Smooth muscle cell (in vitro differentiated cells): ENCODE measurements around the gene BTK. TPM values are rescaled to one million over a fixed set of nuclear protein-coding genes. Genes with fewer than 3 reads are reported as not detected.

ENCODE experiments used
- DNase-seq: peaks from one replicate; lab custom pipeline; 2025; ENCODE audit not compliant: unreplicated experiment; lab: John Stamatoyannopoulos, UW
- H2AFZ ChIP-seq: fragments of 200-600 bp; sonication (generic); 2 replicates; pipeline ENCODE4 v1.6.0; 2016; ENCODE audit warnings: antibody characterized with exemption, low read depth, mild to moderate bottlenecking
- H3F3A ChIP-seq: fragments of 200-600 bp; sonication (generic); 2 replicates; pipeline ENCODE4 v1.6.0; 2017; ENCODE audit warnings: antibody characterized with exemption, low read depth
- H3K27ac ChIP-seq: fragments of 200-600 bp; sonication (generic); 2 replicates; pipeline ENCODE4 v1.5.1; 2016; ENCODE audit warnings: low read depth, mild to moderate bottlenecking
- H3K27me3 ChIP-seq: fragments of 200-600 bp; sonication (generic); 2 replicates; pipeline ENCODE4 v1.6.1; 2016; ENCODE audit warnings: low read depth, mild to moderate bottlenecking
- H3K36me3 ChIP-seq: fragments of 200-600 bp; sonication (generic); 2 replicates; pipeline ENCODE4 v1.5.1; 2016; ENCODE audit warnings: low read depth
- H3K4me1 ChIP-seq: fragments of 200-600 bp; sonication (generic); 2 replicates; pipeline ENCODE4 v1.5.1; 2016; ENCODE audit warnings: low read depth
- H3K4me2 ChIP-seq: fragments of 200-600 bp; sonication (generic); 2 replicates; pipeline ENCODE4 v1.6.0; 2016; ENCODE audit warnings: mild to moderate bottlenecking
- H3K4me3 ChIP-seq: fragments of 200-600 bp; sonication (generic); 2 replicates; pipeline ENCODE4 v1.5.1; 2016; ENCODE audit warnings: mild to moderate bottlenecking
- H3K79me2 ChIP-seq: fragments of 200-600 bp; sonication (generic); 2 replicates; pipeline ENCODE4 v1.6.0; 2016; ENCODE audit warnings: low read depth, mild to moderate bottlenecking
- H3K9ac ChIP-seq: fragments of 200-600 bp; sonication (generic); 2 replicates; pipeline ENCODE4 v1.6.0; 2016; ENCODE audit warnings: low read depth
- H3K9me3 ChIP-seq: fragments of 200-600 bp; sonication (generic); replicated peaks from 2 replicates; pipeline ENCODE4 v1.5.1; 2016; ENCODE audit warnings: low read depth
- H4K20me1 ChIP-seq: fragments of 200-600 bp; sonication (generic); 2 replicates; pipeline ENCODE4 v1.6.0; 2016; ENCODE audit warnings: low read depth
- CTCF ChIP-seq: fragments of 200-600 bp; sonication (generic); IDR thresholded peaks from 2 replicates; pipeline ENCODE4 v1.5.1; 2017; ENCODE audit warnings: borderline replicate concordance, mild to moderate bottlenecking, antibody characterized with exemption; ENCODE audit not compliant: insufficient read depth, poor library complexity, severe bottlenecking
- WGBS: methylation state at CpG from one replicate; pipeline ENCODE4 v1.1.7; 2016; ENCODE audit warnings: low lambda C conversion rate; 5-methylcytosine and 5-hydroxymethylcytosine counted together
- polyA plus RNA-seq: library from polyadenylated mRNA; unstranded; fragments of >200 nt; fragmentation: Nextera tagmentation; extraction: Ambion mirVana; gene quantifications from 2 replicates; pipeline ENCODE4 v1.2.1, GENCODE V29; 2016
- total RNA-seq: library from RNA; depleted of rRNA; stranded (reverse); fragments of >200 nt; gene quantifications from 2 replicates; pipeline ENCODE4 v1.2.3, GENCODE V29; 2014

The BTK gene
- total and polyA plus RNA-seq, 2 experiments from 2014 or later: 0.72 TPM; not detected in 1

- no peaks in the 10 kb centered on the region for H4K20me1 ChIP-seq
- no peak for TF ChIP-seq CTCF
- H2AFZ ChIP-seq: no peak overlapping the region
- no peaks in the 10 kb centered on the region for H3K36me3 ChIP-seq
- no peaks in the 10 kb centered on the region for H3K9me3 ChIP-seq
- DNase-seq: no peak
- H3K4me2 ChIP-seq: no peak overlapping the region
- H3F3A ChIP-seq: no peaks in the 10 kb centered on the region
- WGBS: 53% methylated on average over 3 of the region's 3 CpGs
- H3K27me3 ChIP-seq: no peaks in the 10 kb centered on the region
- H3K27ac ChIP-seq: no peak overlapping the region
- no peak overlapping the region for H3K9ac ChIP-seq
- H3K79me2 ChIP-seq: no peaks in the 10 kb centered on the region
- H3K4me1 ChIP-seq: no peaks in the 10 kb centered on the region
- no peak overlapping the region for H3K4me3 ChIP-seq
Observed at GRCh38 chrX:101370888-101371504, 15.0 kb downstream of the BTK start.

- no peak overlapping the region for H3K9ac ChIP-seq
- H3F3A ChIP-seq: no peaks in the 10 kb centered on the region
- TF ChIP-seq CTCF: no peak
- H3K27ac ChIP-seq: no peak overlapping the region
- H3K9me3 ChIP-seq: no peaks in the 10 kb centered on the region
- no peaks in the 10 kb centered on the region for H3K4me1 ChIP-seq
- no peak overlapping the region for H2AFZ ChIP-seq
- no peak overlapping the region for H3K4me2 ChIP-seq
- DNase-seq: no peak
- 74% methylated on average over 6 of the region's 6 CpGs for WGBS
- H4K20me1 ChIP-seq: no peaks in the 10 kb centered on the region
- no peaks in the 10 kb centered on the region for H3K27me3 ChIP-seq
- H3K79me2 ChIP-seq: no peaks in the 10 kb centered on the region
- H3K4me3 ChIP-seq: no peak overlapping the region
- H3K36me3 ChIP-seq: no peaks in the 10 kb centered on the region
Observed at GRCh38 chrX:101369687-101370086, 16.3 kb downstream of the BTK start.

GRCh38 chrX:101368800-101369199, 17.2 kb downstream of the BTK start:
- no peak for DNase-seq
- Histone ChIP-seq H3K27me3 (no peaks in the 10 kb centered on the region), H3K4me2 (no peak overlapping the region), H4K20me1 (no peaks in the 10 kb centered on the region), H3K9ac (no peak overlapping the region), H3K79me2 (no peaks in the 10 kb centered on the region), H3K4me1 (no peaks in the 10 kb centered on the region), H3F3A (no peaks in the 10 kb centered on the region), H3K9me3 (no peaks in the 10 kb centered on the region), H2AFZ (no peak overlapping the region), H3K27ac (no peak overlapping the region), H3K4me3 (no peak overlapping the region), H3K36me3 (no peaks in the 10 kb centered on the region)
- TF ChIP-seq CTCF: no peak

- TF ChIP-seq CTCF: no peak
- Histone ChIP-seq H3K9me3 (no peaks in the 10 kb centered on the region), H3K4me2 (no peak overlapping the region), H3K27me3 (no peaks in the 10 kb centered on the region), H3F3A (no peaks in the 10 kb centered on the region), H3K36me3 (no peaks in the 10 kb centered on the region), H3K4me1 (no peaks in the 10 kb centered on the region), H3K9ac (no peak overlapping the region), H3K4me3 (no peak overlapping the region), H3K27ac (no peak overlapping the region), H3K79me2 (no peaks in the 10 kb centered on the region), H4K20me1 (no peaks in the 10 kb centered on the region), H2AFZ (no peak overlapping the region)
- no peak for DNase-seq
- WGBS: 91% methylated on average over 1 of the region's 1 CpG
Observed at GRCh38 chrX:101365301-101365795, 20.6 kb downstream of the BTK start.
